ENCODE data around the gene AXDND1.

The AXDND1 gene

GRCh38 chr1:179493323-179493722 lies 127.6 kb downstream of the AXDND1 start:
- Histone ChIP-seq H3K18ac (ENCODE audit: low read length) (no peak overlapping the region), H3K27ac (replicated peaks; ENCODE audit: low read length) (no peak overlapping the region), H2BK15ac (ENCODE audit: low read length) (no peak overlapping the region), H3K23ac (ENCODE audit: low read depth, low read length, poor library complexity) (no peak overlapping the region), H3K36me3 (replicated peaks in 1 of 2; ENCODE audit: control insufficient read depth in 2 of 2, insufficient read depth in 2 of 2, low read length in 2 of 2) (no peaks in the 10 kb centered on the region), H2AK5ac (ENCODE audit: low read depth, low read length) (no peak overlapping the region), H3K4me2 (ENCODE audit: insufficient read depth, low read length, poor library complexity, severe bottlenecking) (no peak overlapping the region), H3K4ac (ENCODE audit: low read length) (no peak overlapping the region), H3K4me3 (ENCODE audit: low read length in 2 of 2) (no peak overlapping the region), H4K91ac (ENCODE audit: low read depth, low read length, poor library complexity) (no peak overlapping the region), H3K27me3 (ENCODE audit: control insufficient read depth in 3 of 3, insufficient read depth in 3 of 3, low read depth in 1 of 3, low read length in 3 of 3) (no peaks in the 10 kb centered on the region), H3K4me1 (ENCODE audit: control insufficient read depth in 2 of 2, insufficient read depth in 1 of 2, low read depth in 1 of 2, low read length in 2 of 2) (no peaks in the 10 kb centered on the region), H2BK12ac (ENCODE audit: low read length) (no peak overlapping the region), H3K9me3 (replicated peaks in 1 of 2; ENCODE audit: control insufficient read depth in 2 of 2, insufficient read depth in 1 of 2, low read depth in 1 of 2, low read length in 2 of 2) (no peaks in the 10 kb centered on the region), H2AFZ (ENCODE audit: low read length) (no peak overlapping the region), H3K14ac (ENCODE audit: low read length) (no peak overlapping the region), H2BK120ac (ENCODE audit: low read depth, low read length) (no peak overlapping the region), H3K9ac (ENCODE audit: low read depth, low read length, poor library complexity) (no peak overlapping the region), H2BK5ac (ENCODE audit: low read length) (no peak overlapping the region), H3K79me1 (ENCODE audit: low read depth, low read length) (no peaks in the 10 kb centered on the region), H4K8ac (ENCODE audit: low read depth, low read length) (no peak overlapping the region)
- no peak for DNase-seq (ENCODE audit: low spot score)
- WGBS, 2 donors (ENCODE audit: extremely low coverage in 2 of 2, insufficient read length in 2 of 2, insufficient replicate concordance in 1 of 2): no CpG with 5 or more reads among the region's 2 CpGs

DNA sequence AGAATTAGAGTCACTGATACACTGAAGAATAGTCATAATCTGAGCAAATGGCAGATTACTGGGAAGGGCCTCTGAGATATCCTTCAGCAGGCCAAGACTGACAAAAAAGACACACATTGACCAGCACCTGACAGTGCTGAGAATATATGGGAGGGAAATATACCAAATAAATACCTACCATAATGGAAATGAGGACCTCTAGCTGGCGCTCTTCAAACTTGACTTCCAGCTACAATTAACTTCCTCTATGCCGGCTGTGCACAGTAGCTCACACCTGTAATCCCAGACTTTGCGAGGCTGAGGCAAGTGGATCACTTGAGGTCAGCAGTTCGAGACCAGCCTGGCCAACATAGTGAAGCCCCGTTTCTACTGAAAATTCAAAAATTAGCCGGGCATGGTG lies 140.4 kb downstream of the AXDND1 start:
- Histone ChIP-seq H2BK12ac (ENCODE audit: low read length) (no peak overlapping the region), H3K23ac (ENCODE audit: low read depth, low read length, poor library complexity) (no peak overlapping the region), H3K4ac (ENCODE audit: low read length) (no peak overlapping the region), H3K4me2 (ENCODE audit: insufficient read depth, low read length, poor library complexity, severe bottlenecking) (no peak overlapping the region), H2AK5ac (ENCODE audit: low read depth, low read length) (no peak overlapping the region), H2BK120ac (ENCODE audit: low read depth, low read length) (no peak overlapping the region), H3K9ac (ENCODE audit: low read depth, low read length, poor library complexity) (no peak overlapping the region), H3K79me1 (ENCODE audit: low read depth, low read length) (no peaks in the 10 kb centered on the region), H2BK15ac (ENCODE audit: low read length) (no peak overlapping the region), H3K18ac (ENCODE audit: low read length) (no peak overlapping the region), H3K9me3 (replicated peaks in 1 of 2; ENCODE audit: control insufficient read depth in 2 of 2, insufficient read depth in 1 of 2, low read depth in 1 of 2, low read length in 2 of 2) (no peaks in the 10 kb centered on the region), H3K36me3 (replicated peaks in 1 of 2; ENCODE audit: control insufficient read depth in 2 of 2, insufficient read depth in 2 of 2, low read length in 2 of 2) (no peaks in the 10 kb centered on the region), H3K4me1 (ENCODE audit: control insufficient read depth in 2 of 2, insufficient read depth in 1 of 2, low read depth in 1 of 2, low read length in 2 of 2) (no peaks in the 10 kb centered on the region), H4K8ac (ENCODE audit: low read depth, low read length) (no peak overlapping the region), H3K14ac (ENCODE audit: low read length) (no peak overlapping the region), H3K4me3 (ENCODE audit: low read length in 2 of 2) (no peak overlapping the region), H2AFZ (ENCODE audit: low read length) (no peak overlapping the region), H3K27ac (replicated peaks; ENCODE audit: low read length) (no peak overlapping the region), H4K91ac (ENCODE audit: low read depth, low read length, poor library complexity) (no peak overlapping the region), H3K27me3 (ENCODE audit: control insufficient read depth in 3 of 3, insufficient read depth in 3 of 3, low read depth in 1 of 3, low read length in 3 of 3) (no peaks in the 10 kb centered on the region), H2BK5ac (ENCODE audit: low read length) (no peak overlapping the region)
- no CpG with 5 or more reads among the region's 6 CpGs for WGBS, 2 donors (ENCODE audit: extremely low coverage in 2 of 2, insufficient read length in 2 of 2, insufficient replicate concordance in 1 of 2)
- no peak for DNase-seq (ENCODE audit: low spot score)

DNA sequence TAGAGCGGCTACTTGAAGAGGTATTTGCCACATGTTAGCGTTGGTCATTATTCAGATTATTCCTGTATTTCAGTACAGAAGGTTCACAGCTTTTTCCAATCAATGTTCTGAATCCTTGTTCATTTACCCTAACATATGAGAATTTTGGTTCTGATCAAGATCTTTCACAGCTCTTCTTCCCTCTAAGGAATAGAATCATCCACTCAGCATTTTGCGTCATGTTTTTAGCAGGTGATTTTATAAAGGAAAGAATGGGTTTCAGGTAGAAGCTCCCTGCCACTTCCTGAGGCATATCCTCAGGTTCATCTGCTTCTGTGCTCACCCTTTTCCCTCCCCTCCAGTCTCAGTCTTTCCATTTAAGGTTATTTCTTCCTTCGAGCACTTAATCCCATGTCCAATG lies 143.6 kb downstream of the AXDND1 start:
- Histone ChIP-seq H4K8ac (ENCODE audit: low read depth, low read length) (no peak overlapping the region), H3K4me2 (ENCODE audit: insufficient read depth, low read length, poor library complexity, severe bottlenecking) (no peak overlapping the region), H4K91ac (ENCODE audit: low read depth, low read length, poor library complexity) (no peak overlapping the region), H2BK15ac (ENCODE audit: low read length) (no peak overlapping the region), H3K27me3 (ENCODE audit: control insufficient read depth in 3 of 3, insufficient read depth in 3 of 3, low read depth in 1 of 3, low read length in 3 of 3) (no peaks in the 10 kb centered on the region), H3K36me3 (replicated peaks in 1 of 2; ENCODE audit: control insufficient read depth in 2 of 2, insufficient read depth in 2 of 2, low read length in 2 of 2) (no peaks in the 10 kb centered on the region), H3K18ac (ENCODE audit: low read length) (no peak overlapping the region), H3K4me1 (ENCODE audit: control insufficient read depth in 2 of 2, insufficient read depth in 1 of 2, low read depth in 1 of 2, low read length in 2 of 2) (no peaks in the 10 kb centered on the region), H3K9ac (ENCODE audit: low read depth, low read length, poor library complexity) (no peak overlapping the region), H3K4ac (ENCODE audit: low read length) (no peak overlapping the region), H2AK5ac (ENCODE audit: low read depth, low read length) (no peak overlapping the region), H3K27ac (replicated peaks; ENCODE audit: low read length) (no peak overlapping the region), H2BK12ac (ENCODE audit: low read length) (no peak overlapping the region), H2AFZ (ENCODE audit: low read length) (no peak overlapping the region), H3K14ac (ENCODE audit: low read length) (no peak overlapping the region), H2BK120ac (ENCODE audit: low read depth, low read length) (no peak overlapping the region), H3K23ac (ENCODE audit: low read depth, low read length, poor library complexity) (no peak overlapping the region), H3K9me3 (replicated peaks in 1 of 2; ENCODE audit: control insufficient read depth in 2 of 2, insufficient read depth in 1 of 2, low read depth in 1 of 2, low read length in 2 of 2) (no peaks in the 10 kb centered on the region), H2BK5ac (ENCODE audit: low read length) (no peak overlapping the region), H3K79me1 (ENCODE audit: low read depth, low read length) (no peaks in the 10 kb centered on the region), H3K4me3 (ENCODE audit: low read length in 2 of 2) (no peak overlapping the region)
- no peak for DNase-seq (ENCODE audit: low spot score)
- WGBS, 2 donors (ENCODE audit: extremely low coverage in 2 of 2, insufficient read length in 2 of 2, insufficient replicate concordance in 1 of 2): no CpG with 5 or more reads among the region's 4 CpGs

- Histone ChIP-seq H3K4me2 (ENCODE audit: insufficient read depth, low read length, poor library complexity, severe bottlenecking) (no peak overlapping the region), H3K79me1 (ENCODE audit: low read depth, low read length) (no peaks in the 10 kb centered on the region), H3K4ac (ENCODE audit: low read length) (no peak overlapping the region), H3K18ac (ENCODE audit: low read length) (no peak overlapping the region), H3K36me3 (replicated peaks in 1 of 2; ENCODE audit: control insufficient read depth in 2 of 2, insufficient read depth in 2 of 2, low read length in 2 of 2) (no peaks in the 10 kb centered on the region), H2BK12ac (ENCODE audit: low read length) (no peak overlapping the region), H3K4me1 (ENCODE audit: control insufficient read depth in 2 of 2, insufficient read depth in 1 of 2, low read depth in 1 of 2, low read length in 2 of 2) (no peaks in the 10 kb centered on the region), H4K91ac (ENCODE audit: low read depth, low read length, poor library complexity) (no peak overlapping the region), H3K9me3 (replicated peaks in 1 of 2; ENCODE audit: control insufficient read depth in 2 of 2, insufficient read depth in 1 of 2, low read depth in 1 of 2, low read length in 2 of 2) (no peaks in the 10 kb centered on the region), H3K27ac (replicated peaks; ENCODE audit: low read length) (no peak overlapping the region), H2BK5ac (ENCODE audit: low read length) (no peak overlapping the region), H4K8ac (ENCODE audit: low read depth, low read length) (no peak overlapping the region), H2AFZ (ENCODE audit: low read length) (no peak overlapping the region), H3K23ac (ENCODE audit: low read depth, low read length, poor library complexity) (no peak overlapping the region), H2AK5ac (ENCODE audit: low read depth, low read length) (no peak overlapping the region), H3K27me3 (ENCODE audit: control insufficient read depth in 3 of 3, insufficient read depth in 3 of 3, low read depth in 1 of 3, low read length in 3 of 3) (no peaks in the 10 kb centered on the region), H2BK120ac (ENCODE audit: low read depth, low read length) (no peak overlapping the region), H3K4me3 (ENCODE audit: low read length in 2 of 2) (no peak overlapping the region), H2BK15ac (ENCODE audit: low read length) (no peak overlapping the region), H3K14ac (ENCODE audit: low read length) (no peak overlapping the region), H3K9ac (ENCODE audit: low read depth, low read length, poor library complexity) (no peak overlapping the region)
- no peak for DNase-seq (ENCODE audit: low spot score)
- no CpG with 5 or more reads among the region's 2 CpGs for WGBS, 2 donors (ENCODE audit: extremely low coverage in 2 of 2, insufficient read length in 2 of 2, insufficient replicate concordance in 1 of 2)
Measured at GRCh38 chr1:179510038-179510437, 144.3 kb downstream of the AXDND1 start.

All from neuronal stem cell (in vitro differentiated cells).